Measurements from ENCODE around the gene CCDC137.

DNA sequence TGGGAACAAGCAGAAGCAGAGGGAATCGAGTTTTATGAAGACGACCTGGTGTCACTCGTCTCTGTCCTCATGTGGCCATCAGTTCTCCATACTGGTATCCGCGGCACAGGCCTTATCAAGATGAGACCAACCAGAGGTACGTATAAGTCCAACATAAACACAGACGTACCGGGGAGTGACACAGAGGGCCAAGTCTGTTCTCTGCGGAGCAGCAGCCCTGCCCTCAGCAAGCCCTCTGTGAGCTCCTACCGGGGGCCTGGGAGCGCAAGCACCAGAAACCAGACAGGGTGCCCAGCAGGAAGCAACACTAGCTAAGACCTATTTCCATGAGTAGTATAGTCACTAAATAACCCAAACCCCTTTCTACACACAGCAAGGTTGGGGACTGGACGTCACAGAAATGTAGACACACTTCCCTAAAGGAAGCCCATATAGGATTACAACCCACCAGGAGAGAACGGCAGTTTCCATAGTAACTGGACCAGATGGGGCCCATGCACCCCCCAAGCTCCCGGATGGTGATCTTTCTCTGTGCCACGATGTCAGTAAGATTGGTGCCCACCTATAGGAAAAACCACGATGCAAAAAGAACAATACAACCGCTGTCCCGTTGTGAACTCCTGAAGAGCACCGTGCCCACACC, 16.1 kb downstream of the CCDC137 start:
- TF ChIP-seq YY1 (IDR thresholded peaks at IDR 0.05; ENCODE audit: low read depth) (no peak), CTCF (IDR thresholded peaks at IDR 0.05) (no peak), USF2 (IDR thresholded peaks at IDR 0.05; ENCODE audit: borderline replicate concordance, low read depth, low read length) (no peak), NRF1 (IDR thresholded peaks at IDR 0.05; ENCODE audit: low read depth, low read length) (no peak), TAF1 (IDR thresholded peaks at IDR 0.05; ENCODE audit: borderline replicate concordance, low read depth, low read length) (no peak), FOSL2 (IDR thresholded peaks at IDR 0.05; ENCODE audit: borderline replicate concordance, low read depth) (no peak), EP300 (IDR thresholded peaks at IDR 0.05; ENCODE audit: borderline replicate concordance in 1 of 2, low read depth in 1 of 2, low read length in 1 of 2) (no peak), GATA2 (CRISPR knock-in tag; IDR thresholded peaks at IDR 0.05) (no peak)
